ENCODE measurements around the gene RNF186.

DNA sequence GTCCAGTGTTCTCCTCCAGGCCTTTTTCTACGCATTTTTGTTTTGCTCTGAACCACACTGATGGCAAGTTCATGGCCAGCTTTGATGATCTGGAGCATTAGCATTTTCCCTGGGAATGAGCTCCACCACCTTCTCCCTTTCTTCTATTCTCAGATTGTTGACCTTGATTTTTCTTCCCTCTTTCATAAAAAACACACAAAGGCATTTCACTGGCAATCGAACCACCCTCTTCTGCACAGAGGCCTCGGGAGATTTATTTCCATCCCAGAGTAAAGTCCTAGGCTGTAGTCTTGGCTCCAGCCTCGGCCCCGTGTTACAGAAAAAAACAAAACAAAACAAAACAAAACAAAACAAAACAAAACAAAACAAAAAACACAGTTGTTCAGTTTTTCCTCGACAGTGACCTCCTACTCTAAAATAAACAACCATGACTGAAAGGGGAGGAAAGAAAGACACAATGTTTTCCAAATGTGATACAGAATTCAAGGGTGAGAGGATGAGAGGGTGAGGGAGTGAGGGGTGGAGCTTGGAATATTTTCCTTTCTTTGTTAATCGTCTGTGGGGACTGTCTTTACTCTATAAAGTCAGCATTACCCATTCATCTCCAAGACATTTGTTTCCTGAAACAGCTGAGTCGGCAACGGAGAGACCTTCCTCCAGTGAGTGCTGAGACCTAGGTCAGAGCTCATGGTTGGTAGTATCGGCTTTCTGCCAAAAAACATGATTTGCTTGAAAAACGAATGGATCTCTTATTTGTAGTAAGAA, 29.8 kb upstream of the RNF186 start:
- no peak for TF ChIP-seq CTCF (IDR thresholded peaks at IDR 0.05 in 8 of 11, conservative IDR thresholded peaks at IDR 0.05 in 3 of 11)
- no peak for TF ChIP-seq POLR2A (IDR thresholded peaks at IDR 0.05)
- no peak for TF ChIP-seq POLR2AphosphoS5 (IDR thresholded peaks at IDR 0.05)

Data from spleen (tissue), 7 donors.